Stimulated activated CD8-positive, alpha-beta memory T cell treated with anti-CD3 and anti-CD28 coated beads, Interleukin-12 subunit alpha, Interleukin-12 subunit beta, amount 100 ng/mL, for 24 hours (primary cell): ENCODE data around the gene NPVF.

Experiments used
- DNase-seq: peaks from one replicate; pipeline ENCODE4 v3.0.0-alpha.2; 2020; ENCODE audit errors: extremely low read depth

The NPVF gene

GRCh38 chr7:25228386-25228785, at the start of gene NPVF:
NPVF (minus strand) TSS chr7:25228486; CDS start chr7:25228439, 47 bp downstream.
- no peak for DNase-seq

GRCh38 chr7:25272265-25272664, 44.0 kb upstream of the NPVF start:
- DNase-seq: no peak

- DNase-seq: no peak
Observed at GRCh38 chr7:25263337-25263736, 35.1 kb upstream of the NPVF start.

- DNase-seq: no peak
Observed at GRCh38 chr7:25262586-25262985, 34.3 kb upstream of the NPVF start.

- DNase-seq: no peak
Observed at GRCh38 chr7:25261545-25262140, 33.4 kb upstream of the NPVF start.

- no peak for DNase-seq
Observed at GRCh38 chr7:25260862-25261494, 32.7 kb upstream of the NPVF start.

- peak; percentile 11 for DNase-seq
Observed at GRCh38 chr7:25259487-25260243, 31.4 kb upstream of the NPVF start.

GRCh38 chr7:25256333-25256819, 28.1 kb upstream of the NPVF start:
- no peak for DNase-seq

GRCh38 chr7:25255611-25256332, 27.5 kb upstream of the NPVF start:
- no peak for DNase-seq

GRCh38 chr7:25254604-25255003, 26.3 kb upstream of the NPVF start:
- no peak for DNase-seq

- DNase-seq: no peak
Observed at GRCh38 chr7:25253714-25254113, 25.4 kb upstream of the NPVF start.

- no peak for DNase-seq
Observed at GRCh38 chr7:25250386-25250785, 22.1 kb upstream of the NPVF start.

GRCh38 chr7:25249772-25250171, 21.5 kb upstream of the NPVF start:
- DNase-seq: no peak

- DNase-seq: no peak
Observed at GRCh38 chr7:25246306-25246705, 18.0 kb upstream of the NPVF start.

GRCh38 chr7:25244254-25245033, 16.2 kb upstream of the NPVF start:
- DNase-seq: no peak

- no peak for DNase-seq
Observed at GRCh38 chr7:25242678-25243077, 14.4 kb upstream of the NPVF start.

GRCh38 chr7:25240896-25241295, 12.6 kb upstream of the NPVF start:
- DNase-seq: no peak

GRCh38 chr7:25240340-25240739, 12.1 kb upstream of the NPVF start:
- DNase-seq: no peak

- no peak for DNase-seq
Observed at GRCh38 chr7:25239888-25240287, 11.6 kb upstream of the NPVF start.

- DNase-seq: no peak
Observed at GRCh38 chr7:25238066-25238725, 9.9 kb upstream of the NPVF start.

- no peak for DNase-seq
Observed at GRCh38 chr7:25235471-25235870, 7.2 kb upstream of the NPVF start.
